ENCODE measurements around the gene PCNX4.

PCNX4 gene

GRCh38 chr14:60212503-60213371 is 121.0 kb downstream of the PCNX4 start:
- DNase-seq = no peak

- no peak for DNase-seq
Measured at GRCh38 chr14:60214003-60214402, 122.3 kb downstream of the PCNX4 start.

DNA sequence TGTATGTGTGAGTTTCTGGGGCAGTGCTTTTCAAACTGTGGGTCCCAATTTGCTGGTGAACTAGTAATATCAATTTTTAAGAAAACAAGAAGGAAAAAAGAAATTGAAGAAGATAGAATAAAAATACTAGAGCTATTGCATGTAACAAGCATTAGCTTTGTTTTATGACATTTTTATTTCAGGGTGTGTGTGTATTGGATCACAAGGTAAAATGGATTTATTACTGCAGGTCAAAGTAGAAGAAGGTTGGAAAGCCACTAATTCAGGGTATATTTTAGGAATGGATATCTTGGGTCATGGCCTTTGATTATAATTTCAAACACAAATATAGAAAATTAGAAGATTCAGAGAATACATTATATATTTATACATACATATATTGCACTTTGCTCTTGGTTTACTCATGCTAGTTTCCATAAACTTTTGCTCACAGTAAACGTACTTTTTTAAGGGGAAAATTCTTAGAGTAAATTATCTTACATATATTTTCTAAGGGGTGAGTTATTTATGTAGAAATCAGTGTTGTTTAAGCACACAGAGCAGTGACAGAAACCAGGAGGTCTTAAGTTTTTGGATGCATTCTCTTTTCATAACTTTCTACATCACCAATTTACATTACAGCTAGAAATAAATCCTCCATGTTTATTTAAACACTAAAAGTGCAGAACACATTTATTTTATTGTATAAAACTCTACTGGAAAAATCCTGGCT is 122.8 kb downstream of the PCNX4 start:
- DNase-seq = no peak

- no peak for DNase-seq
Measured at GRCh38 chr14:60215127-60215444, 123.4 kb downstream of the PCNX4 start.

DNA sequence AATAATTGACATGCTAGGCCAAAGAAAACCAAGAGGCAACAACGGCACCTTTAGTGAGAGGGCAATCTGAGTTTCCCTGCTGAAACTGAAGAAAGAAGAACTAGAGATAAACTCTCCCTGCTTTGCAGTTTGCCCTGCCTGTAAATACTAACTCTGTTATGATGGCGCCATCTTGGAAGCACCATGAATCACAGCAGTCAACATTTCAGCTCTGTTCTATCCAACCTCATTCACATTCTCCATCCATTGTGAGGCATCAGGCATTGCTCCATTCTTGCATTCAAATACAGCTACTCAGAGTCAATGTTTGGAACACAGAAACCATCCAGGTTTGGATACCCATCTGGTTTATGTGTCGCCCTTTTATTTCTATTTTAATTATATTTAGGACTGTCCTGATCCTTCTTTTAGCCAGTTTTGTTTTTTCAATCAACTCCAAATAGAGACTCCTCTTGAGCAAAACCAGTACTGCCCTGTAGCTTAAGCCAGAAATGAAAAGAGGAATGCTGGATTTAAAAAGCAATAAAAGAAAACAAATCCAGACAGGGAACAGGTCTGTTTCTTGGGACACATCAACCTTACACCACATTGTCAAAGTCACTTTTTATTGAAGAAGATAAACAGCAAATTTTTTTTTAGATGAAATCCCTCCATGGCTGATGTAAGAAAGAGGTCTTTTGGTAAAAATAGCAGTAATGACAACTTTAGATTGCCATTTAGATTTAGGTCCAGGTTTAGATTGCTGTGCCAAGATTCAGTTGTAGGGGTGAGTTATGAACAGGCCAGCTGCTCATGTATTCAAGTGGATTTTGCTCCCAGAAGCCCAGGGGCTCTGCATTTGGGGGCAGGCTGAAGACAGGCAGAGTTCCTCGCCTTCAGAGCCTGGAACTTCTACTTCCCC is 124.0 kb downstream of the PCNX4 start:
- no peak for DNase-seq

DNA sequence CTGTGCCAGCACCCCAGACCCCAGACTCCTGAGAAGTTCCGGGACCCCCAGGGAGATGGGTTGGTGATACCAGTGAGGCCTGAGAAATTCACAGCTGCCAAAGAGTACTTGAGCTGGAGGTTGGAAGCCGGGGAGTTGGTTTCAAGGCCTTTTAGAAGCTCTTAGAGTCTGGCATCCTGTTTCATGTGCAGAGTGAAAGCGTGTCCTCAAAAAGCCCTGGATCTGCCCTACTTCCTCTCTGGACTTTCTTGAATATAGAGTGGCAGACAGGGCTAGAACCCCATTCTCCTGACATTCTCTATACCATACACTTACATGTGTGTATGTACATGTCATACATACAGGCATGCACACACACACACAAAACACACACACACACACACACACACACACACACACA is 126.0 kb downstream of the PCNX4 start:
- DNase-seq = no peak
